GM23338 (cell line): Measurements from ENCODE around the gene EYA2. TPM values are rescaled to one million over a fixed set of nuclear protein-coding genes. Genes with fewer than 3 reads are reported as not detected.

Experiments
- ATAC-seq: fragments of 200-7000 bp; cut with Tn5 transposase; 3 replicates; pipeline ENCODE4 v1.9.1; 2020
- DNase-seq: peaks from one replicate; pipeline ENCODE4 v3.0.0-alpha.2; 2015; ENCODE audit warnings: low spot score
- H2AFZ ChIP-seq: fragments of 200-600 bp; sonication (generic); 2 replicates; pipeline ENCODE4 v1.8.0; 2016; ENCODE audit warnings: antibody characterized with exemption, mild to moderate bottlenecking, moderate library complexity
- H3F3A ChIP-seq: fragments of 200-600 bp; sonication (generic); replicated peaks from 2 replicates; pipeline ENCODE4 v1.8.0; 2017; ENCODE audit warnings: antibody characterized with exemption, mixed run types, low read depth
- H3K27ac ChIP-seq: fragments of 200-600 bp; sonication (generic); 2 replicates; pipeline ENCODE4 v1.6.1; 2016; ENCODE audit warnings: low read depth
- H3K27me3 ChIP-seq: fragments of 200-600 bp; sonication (generic); 2 replicates; pipeline ENCODE4 v1.8.0; 2016; ENCODE audit warnings: mild to moderate bottlenecking, mixed run types, moderate library complexity; ENCODE audit not compliant: insufficient read depth
- H3K36me3 ChIP-seq: fragments of 200-600 bp; sonication (generic); 2 replicates; pipeline ENCODE4 v1.8.0; 2016; ENCODE audit warnings: mild to moderate bottlenecking; ENCODE audit not compliant: insufficient read depth
- H3K4me1 ChIP-seq: fragments of 200-600 bp; sonication (generic); 2 replicates; pipeline ENCODE4 v1.8.0; 2016; ENCODE audit warnings: mild to moderate bottlenecking, moderate library complexity; ENCODE audit not compliant: insufficient read depth
- H3K4me2 ChIP-seq: fragments of 200-600 bp; sonication (generic); 2 replicates; pipeline ENCODE4 v1.7.1; 2017; ENCODE audit warnings: mixed run types
- H3K4me3 ChIP-seq: fragments of 200-600 bp; sonication (generic); 2 replicates; pipeline ENCODE4 v1.6.1; 2016; ENCODE audit warnings: mixed run types
- H3K79me2 ChIP-seq: fragments of 200-600 bp; sonication (generic); replicated peaks from 2 replicates; pipeline ENCODE4 v1.8.0; 2017; ENCODE audit warnings: mild to moderate bottlenecking; ENCODE audit not compliant: insufficient read depth
- H3K9me2 ChIP-seq: fragments of 200-600 bp; sonication (generic); 2 replicates; pipeline ENCODE4 v1.8.0; 2017; ENCODE audit not compliant: insufficient read depth
- H4K20me1 ChIP-seq: fragments of 200-600 bp; sonication (generic); replicated peaks from 2 replicates; pipeline ENCODE4 v1.8.0; 2017; ENCODE audit warnings: mild to moderate bottlenecking; ENCODE audit not compliant: insufficient read depth
- H3K27ac Mint-ChIP-seq: 2 replicates; pipeline ENCODE4 v1.8.0; 2020; ENCODE audit warnings: inconsistent platforms, mild to moderate bottlenecking, moderate library complexity, mixed read lengths
- H3K27me3 Mint-ChIP-seq: 3 replicates; pipeline ENCODE4 v1.8.0; 2022; ENCODE audit warnings: low read depth, mild to moderate bottlenecking, moderate library complexity, mixed read lengths, inconsistent platforms; ENCODE audit not compliant: insufficient read depth, poor library complexity
- H3K36me3 Mint-ChIP-seq: 3 replicates; pipeline ENCODE4 v1.8.0; 2021; ENCODE audit warnings: low read depth, mild to moderate bottlenecking, inconsistent platforms, moderate library complexity, mixed read lengths
- H3K4me1 Mint-ChIP-seq: 3 replicates; pipeline ENCODE4 v1.8.0; 2020; ENCODE audit warnings: mild to moderate bottlenecking, inconsistent platforms, mixed read lengths
- H3K4me3 Mint-ChIP-seq: 3 replicates; pipeline ENCODE4 v1.8.0; 2021; ENCODE audit warnings: moderate library complexity, mild to moderate bottlenecking, inconsistent platforms, mixed read lengths
- H3K9me3 Mint-ChIP-seq: 3 replicates; pipeline ENCODE4 v1.8.0; 2020; ENCODE audit warnings: moderate library complexity, mild to moderate bottlenecking, inconsistent platforms, mixed read lengths
- EZH2 ChIP-seq: fragments of 200-600 bp; sonication (generic); IDR thresholded peaks from one replicate; pipeline ENCODE4 v1.8.0; 2017; ENCODE audit warnings: antibody characterized with exemption, mild to moderate bottlenecking, low read depth; ENCODE audit not compliant: unreplicated experiment
- EZH2phosphoT487 ChIP-seq: fragments of 200-600 bp; sonication (generic); IDR thresholded peaks from one replicate; pipeline ENCODE4 v1.8.1; 2018; ENCODE audit warnings: antibody characterized with exemption; ENCODE audit not compliant: unreplicated experiment
- NANOG ChIP-seq: IDR thresholded peaks from 2 replicates; pipeline ENCODE4 v1.6.1; 2016; ENCODE audit warnings: antibody characterized with exemption, borderline replicate concordance
- POLR2AphosphoS5 ChIP-seq: IDR thresholded peaks from 2 replicates; pipeline ENCODE4 v1.6.1; 2016; ENCODE audit warnings: antibody characterized with exemption, low read depth
- STAT1 ChIP-seq: IDR thresholded peaks from one replicate; pipeline ENCODE4 v1.6.1; 2016; ENCODE audit warnings: antibody characterized with exemption; ENCODE audit not compliant: unreplicated experiment
- ZNF114 ChIP-seq: fragments of 250-450 bp; sonication (Bioruptor Pico); IDR thresholded peaks from 2 replicates; pipeline ENCODE4 v1.5.0; 2020; ENCODE audit warnings: mild to moderate bottlenecking, moderate library complexity
- ZNF331 ChIP-seq: fragments of 250-450 bp; sonication (Bioruptor Pico); IDR thresholded peaks from 2 replicates; pipeline ENCODE4 v1.5.0; 2020; ENCODE audit warnings: low read depth, mild to moderate bottlenecking, moderate library complexity
- polyA plus RNA-seq: library from polyadenylated mRNA; unstranded; fragments of >200 nt; fragmentation: Nextera tagmentation; extraction: Ambion mirVana; gene quantifications from 2 replicates; pipeline ENCODE4 v1.2.1, GENCODE V29; 2016
- total RNA-seq: library from RNA; depleted of rRNA; stranded (reverse); fragments of >200 nt; shearing (Covaris generic); gene quantifications from 2 replicates; pipeline ENCODE4 v1.2.3, GENCODE V29; 2014
- TF ChIP-seq, protein P1 (sequence below): fragments of 250-450 bp; sonication (Bioruptor Pico); IDR thresholded peaks from 2 replicates; pipeline ENCODE4 v1.5.0; 2020; ENCODE audit warnings: mild to moderate bottlenecking, moderate library complexity
- TF ChIP-seq, protein P2 (sequence below): IDR thresholded peaks from 2 replicates; pipeline ENCODE4 v1.6.1; 2016; ENCODE audit warnings: antibody characterized with exemption

The EYA2 gene
- total and polyA plus RNA-seq, 2 experiments from 2014 or later: 0.50 to 0.56 TPM

DNA sequence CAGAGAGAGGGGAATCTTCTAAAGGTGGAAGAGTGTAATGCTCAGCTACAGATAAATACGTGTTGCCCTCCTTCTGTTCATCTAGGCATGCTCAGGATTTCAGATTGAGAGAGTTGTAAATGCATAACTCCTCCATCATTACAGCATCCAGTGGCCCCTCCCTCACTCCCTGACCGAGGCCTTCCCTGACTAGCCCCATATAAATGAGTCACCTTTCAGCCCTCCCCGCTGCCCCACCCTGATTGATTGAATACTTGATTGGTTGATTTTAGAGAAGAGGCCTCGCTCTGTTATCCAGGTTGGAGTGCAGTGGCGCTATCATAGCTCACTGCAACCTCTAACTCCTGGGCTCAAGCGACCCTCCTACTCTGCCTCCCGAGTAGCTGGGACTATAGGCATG lies 193.7 kb downstream of the EYA2 start:
- H3K27ac Mint-ChIP-seq: no peak overlapping the region
- H2AFZ ChIP-seq: no peak overlapping the region
- no peak for ATAC-seq

More for the DNA sequence above, 193.7 kb downstream of the EYA2 start:
- H3K4me3 ChIP-seq: no peak overlapping the region
- H3K4me3 Mint-ChIP-seq: no peak overlapping the region
- H3K9me3 Mint-ChIP-seq: no peaks in the 10 kb centered on the region
- H3K36me3 ChIP-seq: no peaks in the 10 kb centered on the region
- no peaks in the 10 kb centered on the region for H3K4me1 ChIP-seq
- H3F3A ChIP-seq: no peaks in the 10 kb centered on the region
- TF ChIP-seq EZH2 (no peak), EZH2phosphoT487 (no peak), POLR2AphosphoS5 (no peak), ZNF331 (CRISPR knock-in tag) (no peak), NANOG (no peak), ZNF114 (CRISPR knock-in tag) (no peak), STAT1 (no peak)
- TF ChIP-seq, protein P1, sequence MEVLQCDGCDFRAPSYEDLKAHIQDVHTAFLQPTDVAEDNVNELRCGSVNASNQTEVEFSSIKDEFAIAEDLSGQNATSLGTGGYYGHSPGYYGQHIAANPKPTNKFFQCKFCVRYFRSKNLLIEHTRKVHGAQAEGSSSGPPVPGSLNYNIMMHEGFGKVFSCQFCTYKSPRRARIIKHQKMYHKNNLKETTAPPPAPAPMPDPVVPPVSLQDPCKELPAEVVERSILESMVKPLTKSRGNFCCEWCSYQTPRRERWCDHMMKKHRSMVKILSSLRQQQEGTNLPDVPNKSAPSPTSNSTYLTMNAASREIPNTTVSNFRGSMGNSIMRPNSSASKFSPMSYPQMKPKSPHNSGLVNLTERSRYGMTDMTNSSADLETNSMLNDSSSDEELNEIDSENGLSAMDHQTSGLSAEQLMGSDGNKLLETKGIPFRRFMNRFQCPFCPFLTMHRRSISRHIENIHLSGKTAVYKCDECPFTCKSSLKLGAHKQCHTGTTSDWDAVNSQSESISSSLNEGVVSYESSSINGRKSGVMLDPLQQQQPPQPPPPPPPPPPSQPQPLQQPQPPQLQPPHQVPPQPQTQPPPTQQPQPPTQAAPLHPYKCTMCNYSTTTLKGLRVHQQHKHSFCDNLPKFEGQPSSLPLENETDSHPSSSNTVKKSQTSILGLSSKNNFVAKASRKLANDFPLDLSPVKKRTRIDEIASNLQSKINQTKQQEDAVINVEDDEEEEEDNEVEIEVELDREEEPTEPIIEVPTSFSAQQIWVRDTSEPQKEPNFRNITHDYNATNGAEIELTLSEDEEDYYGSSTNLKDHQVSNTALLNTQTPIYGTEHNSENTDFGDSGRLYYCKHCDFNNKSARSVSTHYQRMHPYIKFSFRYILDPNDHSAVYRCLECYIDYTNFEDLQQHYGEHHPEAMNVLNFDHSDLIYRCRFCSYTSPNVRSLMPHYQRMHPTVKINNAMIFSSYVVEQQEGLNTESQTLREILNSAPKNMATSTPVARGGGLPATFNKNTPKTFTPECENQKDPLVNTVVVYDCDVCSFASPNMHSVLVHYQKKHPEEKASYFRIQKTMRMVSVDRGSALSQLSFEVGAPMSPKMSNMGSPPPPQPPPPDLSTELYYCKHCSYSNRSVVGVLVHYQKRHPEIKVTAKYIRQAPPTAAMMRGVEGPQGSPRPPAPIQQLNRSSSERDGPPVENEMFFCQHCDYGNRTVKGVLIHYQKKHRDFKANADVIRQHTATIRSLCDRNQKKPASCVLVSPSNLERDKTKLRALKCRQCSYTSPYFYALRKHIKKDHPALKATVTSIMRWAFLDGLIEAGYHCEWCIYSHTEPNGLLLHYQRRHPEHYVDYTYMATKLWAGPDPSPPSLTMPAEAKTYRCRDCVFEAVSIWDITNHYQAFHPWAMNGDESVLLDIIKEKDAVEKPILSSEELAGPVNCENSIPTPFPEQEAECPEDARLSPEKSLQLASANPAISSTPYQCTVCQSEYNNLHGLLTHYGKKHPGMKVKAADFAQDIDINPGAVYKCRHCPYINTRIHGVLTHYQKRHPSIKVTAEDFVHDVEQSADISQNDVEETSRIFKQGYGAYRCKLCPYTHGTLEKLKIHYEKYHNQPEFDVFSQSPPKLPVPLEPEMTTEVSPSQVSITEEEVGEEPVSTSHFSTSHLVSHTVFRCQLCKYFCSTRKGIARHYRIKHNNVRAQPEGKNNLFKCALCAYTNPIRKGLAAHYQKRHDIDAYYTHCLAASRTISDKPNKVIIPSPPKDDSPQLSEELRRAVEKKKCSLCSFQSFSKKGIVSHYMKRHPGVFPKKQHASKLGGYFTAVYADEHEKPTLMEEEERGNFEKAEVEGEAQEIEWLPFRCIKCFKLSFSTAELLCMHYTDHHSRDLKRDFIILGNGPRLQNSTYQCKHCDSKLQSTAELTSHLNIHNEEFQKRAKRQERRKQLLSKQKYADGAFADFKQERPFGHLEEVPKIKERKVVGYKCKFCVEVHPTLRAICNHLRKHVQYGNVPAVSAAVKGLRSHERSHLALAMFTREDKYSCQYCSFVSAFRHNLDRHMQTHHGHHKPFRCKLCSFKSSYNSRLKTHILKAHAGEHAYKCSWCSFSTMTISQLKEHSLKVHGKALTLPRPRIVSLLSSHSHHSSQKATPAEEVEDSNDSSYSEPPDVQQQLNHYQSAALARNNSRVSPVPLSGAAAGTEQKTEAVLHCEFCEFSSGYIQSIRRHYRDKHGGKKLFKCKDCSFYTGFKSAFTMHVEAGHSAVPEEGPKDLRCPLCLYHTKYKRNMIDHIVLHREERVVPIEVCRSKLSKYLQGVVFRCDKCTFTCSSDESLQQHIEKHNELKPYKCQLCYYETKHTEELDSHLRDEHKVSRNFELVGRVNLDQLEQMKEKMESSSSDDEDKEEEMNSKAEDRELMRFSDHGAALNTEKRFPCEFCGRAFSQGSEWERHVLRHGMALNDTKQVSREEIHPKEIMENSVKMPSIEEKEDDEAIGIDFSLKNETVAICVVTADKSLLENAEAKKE (CRISPR knock-in tag): no peak
- TF ChIP-seq, protein P2, sequence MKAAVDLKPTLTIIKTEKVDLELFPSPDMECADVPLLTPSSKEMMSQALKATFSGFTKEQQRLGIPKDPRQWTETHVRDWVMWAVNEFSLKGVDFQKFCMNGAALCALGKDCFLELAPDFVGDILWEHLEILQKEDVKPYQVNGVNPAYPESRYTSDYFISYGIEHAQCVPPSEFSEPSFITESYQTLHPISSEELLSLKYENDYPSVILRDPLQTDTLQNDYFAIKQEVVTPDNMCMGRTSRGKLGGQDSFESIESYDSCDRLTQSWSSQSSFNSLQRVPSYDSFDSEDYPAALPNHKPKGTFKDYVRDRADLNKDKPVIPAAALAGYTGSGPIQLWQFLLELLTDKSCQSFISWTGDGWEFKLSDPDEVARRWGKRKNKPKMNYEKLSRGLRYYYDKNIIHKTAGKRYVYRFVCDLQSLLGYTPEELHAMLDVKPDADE: no peak
- H3K27me3 ChIP-seq: no peaks in the 10 kb centered on the region
- no peaks in the 10 kb centered on the region for H3K4me1 Mint-ChIP-seq
- no peak overlapping the region for H3K4me2 ChIP-seq
- no peaks in the 10 kb centered on the region for H3K79me2 ChIP-seq
- H3K27ac ChIP-seq: no peak overlapping the region
- no peak for DNase-seq
- H3K36me3 Mint-ChIP-seq: no peaks in the 10 kb centered on the region
- H3K27me3 Mint-ChIP-seq: peaks cover 3% of the 10 kb centered on the region
- H3K9me2 ChIP-seq: no peaks in the 10 kb centered on the region
- no peaks in the 10 kb centered on the region for H4K20me1 ChIP-seq
